NCI-H2196 treated with DMSO at 0.1 percent for 48 hours (cell line): ENCODE results near the gene FYN.

Experiments
- DNase-seq: peaks from one replicate; lab custom pipeline; 2025; ENCODE audit not compliant: unreplicated experiment; lab: John Stamatoyannopoulos, UW

FYN gene

DNA sequence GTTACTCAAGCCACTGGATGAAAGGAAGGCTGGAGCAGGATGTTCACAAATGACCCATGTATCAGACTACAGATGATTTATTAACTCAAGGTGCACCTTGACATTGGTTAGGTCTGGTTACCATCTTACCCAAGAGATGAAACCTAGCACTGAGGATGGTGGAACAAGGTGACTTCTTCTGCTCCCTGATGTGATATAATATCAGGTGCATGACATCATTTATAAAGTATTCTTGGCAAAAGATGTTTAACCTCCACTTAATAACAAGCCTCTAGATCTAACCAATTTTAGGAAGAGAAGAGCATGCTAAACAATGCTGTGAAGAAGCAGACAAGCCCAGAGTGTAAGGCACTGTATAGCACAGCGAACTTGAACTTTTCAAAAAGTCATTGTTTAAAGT is 100.9 kb downstream of the FYN start:
- no peak for DNase-seq

DNA sequence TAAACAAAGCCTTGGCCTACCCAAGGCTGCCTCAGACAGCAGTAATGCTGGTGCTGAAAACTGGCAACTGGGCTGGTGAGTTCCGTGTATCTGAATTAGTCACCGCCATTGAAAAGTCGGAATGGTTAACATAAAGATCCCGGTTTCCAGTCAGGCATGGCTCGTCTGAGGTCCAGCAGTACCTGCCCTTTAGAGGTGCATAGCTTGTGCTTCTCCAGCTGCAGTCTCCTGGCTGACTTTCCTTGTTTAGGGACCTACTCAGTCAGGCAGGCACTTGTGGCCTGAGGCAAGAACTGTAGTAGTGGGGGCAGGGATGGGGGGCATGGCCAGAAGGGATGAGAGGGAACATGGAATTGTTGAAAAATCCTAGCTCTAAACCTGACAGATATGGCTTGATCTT is 101.6 kb downstream of the FYN start:
- no peak for DNase-seq

DNA sequence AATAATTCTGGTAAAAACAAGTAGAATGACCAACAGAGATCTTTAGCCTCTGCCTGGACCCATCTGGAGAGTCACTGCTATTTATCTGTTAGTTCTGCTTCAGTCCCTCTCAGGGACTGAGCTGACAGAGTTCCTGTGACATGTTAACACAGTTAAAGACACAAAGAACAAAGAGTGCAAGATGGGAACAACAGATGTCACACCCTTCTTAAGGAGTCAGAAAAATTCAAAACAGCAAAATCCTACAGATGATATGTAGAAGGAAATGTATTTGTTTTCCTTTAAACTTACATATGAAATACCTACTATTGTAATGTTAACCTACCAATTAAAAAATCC is 102.2 kb downstream of the FYN start:
- DNase-seq: no peak

DNA sequence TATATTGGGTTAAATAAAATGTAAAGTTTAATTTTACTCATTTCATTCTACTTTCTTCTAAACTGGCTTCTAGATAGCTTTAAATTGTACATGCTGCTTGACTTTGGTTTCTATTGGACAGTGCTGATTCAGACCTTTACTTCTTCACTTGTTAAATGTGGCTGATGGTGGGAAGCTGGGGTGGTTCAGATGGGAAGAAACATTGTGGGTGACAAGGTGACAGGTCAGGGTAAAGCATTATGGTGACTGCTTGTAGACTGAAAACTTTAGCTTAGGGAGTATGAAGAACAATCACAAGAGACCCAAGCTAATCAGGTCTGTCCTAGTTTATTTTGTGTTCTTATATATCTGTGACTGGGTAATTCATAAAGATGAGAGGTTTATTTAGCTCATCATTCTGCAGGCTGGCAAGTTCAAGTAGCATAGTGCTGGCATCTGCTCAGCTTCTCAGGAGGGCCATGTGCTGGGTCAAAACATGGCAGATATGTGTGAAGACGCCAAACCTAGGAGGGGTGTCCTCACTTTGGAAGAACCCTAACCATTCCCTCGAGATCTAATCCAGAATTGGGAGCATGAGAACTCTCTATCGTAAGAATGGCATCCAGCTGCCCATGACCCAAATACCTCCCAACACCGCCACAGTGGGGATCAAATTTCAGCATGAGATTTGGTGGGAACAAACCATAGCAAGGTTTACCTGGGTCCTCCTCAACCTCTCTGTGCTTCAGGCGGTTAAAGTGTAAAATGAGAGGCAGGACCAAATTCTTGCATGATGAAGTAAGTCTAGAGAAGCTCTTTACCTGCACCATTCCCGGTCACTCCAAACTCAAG is 102.8 kb downstream of the FYN start:
- no peak for DNase-seq

DNA sequence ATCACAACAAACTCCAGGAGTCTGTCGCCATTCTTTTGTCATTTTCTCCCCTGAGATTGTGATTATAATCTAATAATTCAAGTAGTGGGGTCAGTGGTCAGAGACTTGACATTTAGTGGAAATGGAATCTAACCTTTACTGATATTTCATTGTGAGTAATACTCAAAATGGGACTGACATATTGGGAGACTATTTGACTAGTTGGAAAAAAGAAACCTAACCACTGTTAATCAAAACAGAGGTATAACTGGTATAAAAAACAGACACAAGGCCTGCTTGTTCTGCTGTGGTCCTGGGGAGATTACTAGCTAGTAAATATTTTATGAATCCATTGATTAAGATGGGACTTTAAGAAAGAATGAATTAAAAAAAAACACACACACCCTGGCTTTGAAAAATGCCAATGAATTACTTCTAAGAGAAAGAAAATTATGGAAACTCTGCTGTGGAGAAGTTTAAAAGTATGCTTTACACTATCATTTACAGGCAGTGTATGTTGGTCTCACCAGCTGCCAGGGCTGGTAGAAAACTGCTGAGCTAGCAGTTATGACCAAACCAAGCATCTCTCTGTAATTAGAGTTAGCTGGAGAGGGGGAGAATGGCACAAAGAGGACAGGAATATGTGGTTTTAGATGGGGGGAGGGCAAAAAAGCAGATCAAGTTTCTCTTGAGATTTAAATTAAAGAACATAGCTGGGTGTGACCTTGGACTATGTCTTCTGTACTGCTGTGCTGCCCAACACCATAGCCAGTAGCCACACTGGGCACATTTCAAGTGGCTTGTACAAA is 103.7 kb downstream of the FYN start:
- DNase-seq: no peak

DNA sequence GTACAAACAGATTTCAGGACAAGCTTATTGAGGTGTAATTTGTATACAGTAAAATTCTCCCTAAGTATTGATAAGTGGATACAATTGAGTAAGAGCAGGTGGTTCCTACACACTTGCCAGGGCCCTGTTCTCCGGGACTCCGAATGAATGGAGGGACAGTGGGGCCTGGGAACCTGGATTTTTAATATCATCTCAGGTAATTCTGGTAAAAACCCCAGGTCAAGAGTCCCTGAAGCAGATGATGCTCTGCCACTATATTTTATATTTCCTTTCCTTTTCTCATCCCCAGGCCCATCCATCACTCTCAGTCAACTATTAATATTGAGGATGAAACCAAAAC is 104.9 kb downstream of the FYN start:
- no peak for DNase-seq

DNA sequence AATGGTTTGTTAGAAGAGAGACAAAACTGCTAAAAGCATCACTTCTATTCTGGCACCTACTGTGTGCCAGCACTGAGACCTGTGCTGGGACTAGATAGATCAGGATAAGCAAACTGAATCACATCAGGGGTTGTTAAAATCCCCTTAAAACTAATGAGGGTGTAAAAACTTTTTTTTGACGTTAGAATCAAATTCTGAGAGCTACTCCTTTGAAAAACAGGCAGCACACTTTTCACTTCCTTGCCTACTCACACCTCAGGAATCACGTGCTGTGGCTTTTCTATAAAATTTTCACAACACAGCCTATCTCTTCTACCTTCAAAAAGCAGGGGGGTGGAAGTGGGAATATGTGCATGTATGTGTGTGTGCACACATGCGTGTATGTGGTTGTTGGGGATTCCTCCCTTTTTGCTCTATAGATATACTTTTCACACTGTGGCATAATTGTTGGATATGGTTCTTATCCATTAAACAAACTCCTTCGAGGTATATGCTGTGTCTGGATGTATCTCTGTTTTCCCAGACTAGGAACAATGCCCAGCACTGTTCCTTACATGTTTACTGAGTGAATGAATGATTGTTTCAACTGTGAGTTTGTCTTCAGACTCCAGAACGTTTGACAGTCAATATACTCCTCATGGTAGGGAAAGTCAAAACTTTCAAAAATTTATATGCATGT is 105.4 kb downstream of the FYN start:
- DNase-seq: no peak

DNA sequence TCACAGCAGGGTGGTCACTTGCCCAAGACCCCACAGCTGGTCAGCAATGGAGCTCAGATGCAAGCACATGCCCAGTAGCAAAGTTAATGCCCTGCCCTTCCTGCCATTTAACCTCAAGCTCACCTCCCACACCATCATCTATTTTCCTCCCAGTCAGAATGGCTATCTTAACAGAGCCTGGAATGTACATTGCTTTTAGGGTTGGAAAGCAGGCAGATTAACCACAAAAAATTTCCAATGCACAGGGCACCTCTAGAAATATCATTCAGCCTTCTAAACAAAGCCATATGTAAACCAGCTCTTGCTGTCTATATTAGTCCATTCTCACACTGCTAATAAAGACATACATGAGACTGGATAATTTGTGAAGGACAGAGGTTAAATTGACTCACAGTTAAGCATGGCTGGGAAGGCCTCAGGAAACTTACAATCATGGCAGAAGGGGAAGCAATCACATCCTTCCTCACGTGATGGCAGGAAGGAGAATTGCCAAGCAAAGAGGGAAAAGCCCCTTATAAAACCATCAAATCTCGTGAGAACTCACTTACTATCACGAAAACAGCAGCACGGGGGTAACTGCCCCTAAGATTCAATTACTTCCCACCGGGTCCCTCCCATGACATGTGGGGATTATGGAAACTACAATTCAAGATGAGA is 106.9 kb downstream of the FYN start:
- no peak for DNase-seq

DNA sequence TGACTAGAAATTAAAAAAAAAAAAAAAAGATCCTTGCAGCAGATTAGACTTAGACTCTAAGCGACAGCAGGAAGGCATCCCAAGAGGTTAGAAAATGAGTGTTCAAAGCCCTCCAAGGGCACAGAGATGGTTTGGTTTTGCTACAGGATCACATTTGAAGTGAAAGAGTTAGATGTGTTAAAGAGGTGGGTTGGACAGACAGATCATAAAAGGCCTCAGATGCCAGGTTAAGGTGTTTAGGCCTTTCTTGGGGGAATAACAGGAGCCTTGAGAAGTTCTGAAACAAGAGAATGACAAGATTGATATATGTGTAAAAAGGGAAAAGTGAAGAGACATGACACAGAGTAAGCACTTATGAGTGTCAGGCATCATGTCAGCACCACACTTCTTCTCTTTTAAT is 107.5 kb downstream of the FYN start:
- no peak for DNase-seq

DNA sequence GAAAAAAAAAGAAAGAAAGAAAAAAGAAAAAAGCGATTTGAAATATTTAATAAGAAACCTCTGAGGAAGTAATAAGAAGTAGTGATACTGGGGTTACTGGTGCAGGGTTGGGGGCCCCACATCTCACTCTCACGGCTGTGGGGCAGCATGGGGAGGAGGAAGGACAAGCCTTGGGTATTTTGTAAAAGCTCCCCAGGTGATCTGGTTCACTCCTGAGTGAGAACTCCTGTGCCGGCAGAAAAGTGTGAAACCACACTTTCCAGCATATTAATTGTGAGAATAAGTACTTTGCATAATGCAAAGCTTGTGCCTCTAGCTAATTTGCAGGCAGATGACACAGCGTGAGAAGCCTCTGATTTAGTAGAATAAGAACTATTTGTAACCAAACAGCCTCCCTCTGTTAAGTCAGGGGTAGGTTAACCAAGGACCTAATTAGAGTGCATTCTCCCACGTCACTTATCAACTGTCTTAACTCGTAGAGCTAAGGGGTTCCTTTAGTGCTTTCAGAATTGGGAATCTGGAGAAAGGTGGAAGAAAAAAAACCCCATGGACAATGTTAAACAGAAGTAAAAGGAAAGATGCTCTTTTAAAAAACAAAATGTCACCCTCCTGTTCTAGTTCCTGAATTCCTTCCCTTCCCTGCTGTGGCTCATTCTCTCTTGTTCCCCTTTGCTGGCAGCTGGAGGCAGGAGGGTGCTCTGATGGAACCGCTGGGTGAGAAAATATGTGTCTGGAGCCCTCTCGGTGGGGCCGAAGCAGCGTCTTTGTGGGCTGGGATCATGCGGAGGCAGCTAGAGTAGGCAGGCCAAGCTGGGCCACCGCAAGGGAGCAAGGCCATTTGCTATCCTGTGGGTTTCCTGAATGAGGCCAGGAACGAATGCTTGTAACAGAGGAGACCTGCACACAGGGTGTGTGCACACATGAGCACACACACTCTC is 108.7 kb downstream of the FYN start:
- no peak for DNase-seq

DNA sequence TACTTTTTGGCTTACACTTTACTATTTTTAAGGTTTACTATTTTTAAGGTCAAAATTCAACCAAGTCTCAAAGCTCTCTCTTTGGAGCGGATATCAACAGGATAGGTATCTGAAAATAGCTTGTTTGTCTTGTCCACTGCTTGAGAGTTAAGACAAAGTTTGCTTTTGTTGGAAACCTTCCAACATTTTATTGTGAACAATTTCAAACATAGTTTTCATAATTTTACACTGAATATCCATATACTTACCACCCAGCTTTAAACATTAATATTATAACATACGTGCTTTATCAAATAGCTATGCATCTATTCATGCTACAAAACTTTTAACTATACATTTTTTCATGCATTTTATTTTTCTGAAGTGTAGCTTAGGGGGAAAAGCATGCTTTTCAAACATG is 109.9 kb downstream of the FYN start:
- no peak for DNase-seq

DNA sequence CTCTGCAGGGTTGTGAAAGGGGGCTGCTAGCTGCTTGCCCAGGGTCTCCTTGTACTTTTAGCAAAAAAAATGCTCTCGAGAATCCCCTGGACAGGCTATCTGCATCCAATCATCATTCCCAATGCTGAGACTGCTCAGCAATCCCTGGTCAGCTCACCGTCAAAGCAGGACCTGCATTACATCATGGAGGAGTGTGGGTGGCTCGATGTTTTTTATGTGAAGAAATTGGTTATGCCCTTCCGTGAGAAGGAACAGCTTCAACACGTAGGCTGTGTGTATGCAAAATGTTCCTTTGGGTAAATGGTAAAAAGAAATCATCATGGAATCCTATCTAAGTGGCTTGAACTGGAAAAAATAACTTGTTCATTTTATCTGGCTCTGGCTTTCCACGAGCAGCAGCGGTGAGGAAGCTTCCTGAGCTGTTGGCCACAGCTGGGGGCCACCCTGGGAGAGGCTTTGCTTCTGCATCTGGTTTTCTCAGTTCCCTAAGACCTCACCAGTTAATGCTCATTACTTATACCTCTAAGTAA is 111.4 kb downstream of the FYN start:
- DNase-seq: no peak

DNA sequence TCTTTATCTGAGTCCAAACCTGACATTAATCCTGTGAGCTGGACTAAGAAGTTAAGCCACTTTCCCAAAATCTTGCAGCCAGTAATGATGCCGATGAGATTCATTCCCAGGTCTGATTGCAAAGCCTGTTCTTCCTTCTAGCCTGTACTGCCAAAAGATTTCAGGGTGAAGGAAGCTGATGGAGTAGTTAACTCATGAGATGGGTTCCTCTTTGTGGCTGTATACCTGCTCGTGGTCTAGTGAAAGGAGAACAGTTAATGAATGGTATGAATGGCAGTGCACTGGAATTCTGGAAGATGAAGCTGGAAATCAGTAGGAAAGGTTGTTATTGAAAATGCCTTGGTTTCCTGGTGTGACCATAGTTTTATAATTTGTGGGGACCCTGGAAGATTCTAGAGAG is 112.0 kb downstream of the FYN start:
- DNase-seq: no peak

DNA sequence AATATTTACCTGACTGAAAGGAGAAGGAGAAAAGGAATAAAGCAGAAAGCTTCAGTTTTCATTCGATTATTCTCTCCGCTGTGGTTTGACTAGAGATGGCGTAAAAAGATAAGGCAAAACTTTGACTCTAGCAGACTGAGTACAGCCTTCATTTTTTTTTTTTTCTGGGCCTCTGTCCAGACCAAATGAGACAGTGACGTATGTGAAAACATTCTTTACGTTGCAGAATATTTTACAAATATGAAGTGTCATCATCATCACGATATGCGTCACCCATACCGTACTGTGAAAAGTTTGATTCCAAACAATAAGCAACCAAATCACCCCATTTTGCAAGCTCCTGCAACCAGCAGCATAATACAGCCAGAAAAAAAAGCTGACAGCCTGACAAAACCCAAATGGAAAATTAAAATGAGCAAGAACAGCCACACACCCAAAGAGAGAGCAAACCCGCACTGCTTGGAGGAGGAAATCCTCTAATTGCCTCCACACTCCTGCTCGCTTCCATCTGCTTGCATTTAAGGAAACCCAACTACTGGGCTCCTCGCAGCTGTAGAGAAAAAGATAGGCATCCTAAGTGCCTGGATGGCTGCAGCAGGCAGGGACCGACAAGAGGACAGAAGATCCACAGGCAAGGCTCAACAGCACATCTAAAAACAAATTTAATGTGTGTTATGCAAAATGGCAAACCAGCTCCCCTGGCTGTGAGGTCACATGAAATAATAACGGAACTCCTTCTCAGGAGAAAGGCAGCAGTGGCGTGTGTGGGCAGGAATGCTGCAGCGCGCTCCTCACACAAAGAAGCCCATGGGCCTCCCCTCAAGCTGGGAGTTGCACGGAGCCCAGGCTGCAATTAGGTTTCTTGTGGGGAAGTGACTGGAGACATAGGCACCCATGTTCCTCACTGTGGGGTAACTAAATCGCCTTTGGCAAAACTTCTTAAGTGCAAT is 113.1 kb downstream of the FYN start:
- DNase-seq: no peak

DNA sequence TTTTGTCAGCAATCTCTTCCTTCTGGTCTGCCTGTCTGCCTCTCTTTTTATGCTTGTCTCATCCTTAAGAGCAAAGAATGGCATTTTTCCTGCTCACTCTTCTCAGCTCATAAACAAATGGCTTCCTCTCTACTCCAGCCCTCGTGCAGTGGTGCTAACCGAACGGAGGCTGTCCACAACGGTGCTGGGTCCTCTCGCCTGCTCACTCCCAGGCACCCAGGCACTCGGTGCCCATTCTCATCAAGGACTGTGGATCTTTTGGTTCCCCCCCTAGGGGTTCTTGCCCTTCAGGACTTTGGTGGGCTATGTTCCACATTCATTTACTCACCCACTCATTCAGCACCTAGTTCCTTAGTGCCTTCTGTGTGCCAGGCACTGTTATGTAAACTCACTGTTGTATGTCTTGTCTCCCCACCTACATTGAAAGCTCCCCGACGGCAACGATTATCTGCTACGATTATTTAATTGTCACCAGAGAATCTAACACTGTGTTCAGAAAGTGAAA is 113.9 kb downstream of the FYN start:
- DNase-seq: no peak

DNA sequence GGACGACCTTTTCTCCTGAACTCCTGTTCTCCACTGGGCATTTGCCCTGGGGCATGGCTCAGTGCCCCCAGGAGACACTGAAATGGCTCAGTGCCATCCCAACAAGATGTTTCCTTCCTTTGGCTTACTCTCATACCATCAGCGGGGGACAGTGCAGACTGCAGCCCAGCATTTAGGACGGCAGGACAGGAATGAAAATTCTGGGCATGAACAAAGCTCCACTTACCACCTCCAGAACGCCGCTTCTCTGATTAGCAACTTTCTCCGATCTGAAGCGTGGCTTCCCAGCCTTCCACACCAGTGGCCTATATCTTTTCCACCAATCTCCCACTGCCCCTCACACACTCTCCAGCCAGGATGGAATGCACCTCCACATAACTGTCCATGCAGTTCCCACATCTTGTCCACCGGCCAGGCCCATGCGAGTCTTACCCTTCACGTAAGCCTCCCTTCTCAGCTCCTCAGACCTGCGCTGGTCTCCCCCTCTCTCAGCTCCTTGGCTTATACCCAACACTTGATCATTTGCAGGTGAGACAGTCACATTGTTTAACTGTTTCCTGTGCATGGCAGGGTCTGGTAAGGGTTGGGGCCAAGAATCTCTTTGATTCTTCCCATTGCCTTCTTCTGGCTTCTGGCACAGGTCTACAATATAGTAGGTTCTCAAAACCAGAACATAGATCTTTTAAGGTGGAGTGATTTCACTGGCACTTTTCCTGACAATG is 114.5 kb downstream of the FYN start:
- no peak for DNase-seq

DNA sequence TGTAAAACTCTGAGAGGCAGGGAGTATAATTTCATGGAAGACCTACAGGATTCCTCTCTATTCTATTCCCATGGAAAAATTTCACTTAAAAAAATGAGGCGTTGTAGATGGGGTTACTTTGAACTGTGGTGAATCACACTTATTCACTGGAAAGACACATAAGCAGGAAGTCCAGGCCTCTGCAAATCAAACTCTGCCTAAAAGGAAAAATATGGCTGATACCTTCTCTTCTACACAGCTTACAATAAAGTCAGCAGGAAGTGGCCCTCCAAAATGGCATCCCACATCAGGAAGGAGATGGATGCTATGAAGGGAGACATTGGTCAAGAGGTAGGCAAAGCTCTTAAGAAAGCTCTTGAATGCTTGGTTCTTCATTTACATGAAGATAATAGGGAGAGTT is 115.9 kb downstream of the FYN start:
- no peak for DNase-seq

DNA sequence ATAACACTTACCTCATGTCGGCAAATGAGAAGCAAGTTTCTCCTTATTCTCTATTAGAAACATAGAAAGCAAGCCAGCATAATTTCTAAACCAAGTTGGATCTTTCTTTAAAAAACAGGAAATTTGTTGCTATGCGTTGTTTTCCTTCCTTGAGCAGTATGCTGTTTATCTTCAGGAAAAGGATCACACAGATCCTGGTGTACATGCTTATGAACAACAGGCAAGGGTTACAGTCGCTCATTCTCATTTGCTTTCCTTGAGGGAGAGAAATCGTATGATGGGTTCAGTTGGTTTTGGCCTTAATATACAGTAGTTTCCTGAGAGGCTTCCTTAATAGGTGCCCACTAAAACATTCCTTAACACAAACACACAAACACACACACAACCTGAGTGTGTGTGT is 118.8 kb downstream of the FYN start:
- DNase-seq: no peak
